HG03558 (cell line): ENCODE results near the gene DISC1.
"Not testable (repeated sequence)": the region's sequence is repeated elsewhere in the genome, so short reads cannot be mapped to it uniquely, and the experiment has no call there.

Experiments
- ATAC-seq: cut with Tn5 transposase; IDR thresholded peaks from one replicate; pipeline ENCODE4 v1.9.1; 2021; ENCODE audit warnings: moderate number of reproducible peaks; ENCODE audit not compliant: unreplicated experiment; ENCODE audit errors: extremely low read depth

Gene DISC1

DNA sequence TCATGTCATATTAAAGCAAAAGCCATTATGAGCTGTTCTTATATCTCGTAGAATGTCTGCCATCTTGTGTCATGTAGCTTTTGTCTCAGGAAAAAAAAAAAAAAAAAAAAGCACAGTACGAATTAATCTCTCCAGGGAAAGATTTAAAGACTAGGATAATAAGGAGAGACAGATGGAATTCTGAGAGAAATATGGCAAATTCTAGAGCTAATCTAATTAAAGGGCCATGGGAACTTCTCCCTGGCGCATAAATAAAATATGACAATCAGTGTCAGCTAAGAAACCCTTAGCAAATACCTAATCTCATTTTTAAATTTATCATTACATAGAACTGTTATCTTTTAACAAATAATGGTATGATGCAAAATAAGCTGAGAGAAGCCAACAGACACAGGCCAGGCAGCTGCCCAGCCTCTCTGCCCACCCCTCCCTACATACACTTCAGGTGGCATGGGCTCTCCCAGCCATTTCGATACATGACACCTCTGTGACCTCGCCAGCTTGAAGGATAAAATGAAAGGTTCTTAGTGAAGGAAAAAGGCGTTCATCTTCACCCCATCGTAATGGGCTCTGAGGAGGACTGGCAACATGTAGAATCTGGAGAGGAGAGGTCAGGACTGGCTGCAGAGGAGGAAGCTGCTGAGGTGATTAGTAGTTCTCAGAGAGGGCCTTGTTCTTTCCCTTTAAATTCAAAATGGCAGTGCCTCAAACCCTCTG is 39.8 kb downstream of the DISC1 start:
- no peak for ATAC-seq

DNA sequence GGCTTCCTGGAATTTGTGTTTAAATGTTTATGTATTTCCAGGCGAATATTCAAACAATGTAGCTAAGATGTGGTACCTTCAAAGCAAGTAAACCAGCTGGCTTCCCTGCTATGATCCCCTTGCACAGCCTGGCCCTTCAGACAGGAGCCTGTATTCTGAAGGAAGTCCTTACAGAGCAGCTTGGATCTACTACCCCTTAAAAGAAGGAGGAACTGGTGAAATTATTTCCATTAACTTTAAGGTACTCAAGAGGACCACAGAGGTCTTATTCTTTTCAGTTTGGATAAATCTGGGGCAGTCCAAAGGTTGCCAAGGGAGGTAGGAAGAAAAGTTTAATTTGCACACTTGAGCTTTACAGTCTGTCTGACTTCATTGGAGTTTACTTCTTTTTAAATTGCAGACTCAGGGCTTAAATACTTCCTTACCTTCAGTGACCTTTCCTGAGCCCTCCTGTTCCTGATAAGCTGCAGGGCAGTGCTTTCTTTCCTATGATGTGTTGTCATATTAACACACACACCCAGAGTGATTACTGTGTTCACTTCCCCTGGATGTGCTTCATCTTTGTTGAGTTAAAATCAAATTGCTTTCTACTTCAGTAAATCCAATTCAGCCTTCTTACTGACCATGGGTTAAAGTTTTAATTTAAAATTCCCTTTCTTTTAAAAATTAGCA is 40.5 kb downstream of the DISC1 start:
- no peak for ATAC-seq

DNA sequence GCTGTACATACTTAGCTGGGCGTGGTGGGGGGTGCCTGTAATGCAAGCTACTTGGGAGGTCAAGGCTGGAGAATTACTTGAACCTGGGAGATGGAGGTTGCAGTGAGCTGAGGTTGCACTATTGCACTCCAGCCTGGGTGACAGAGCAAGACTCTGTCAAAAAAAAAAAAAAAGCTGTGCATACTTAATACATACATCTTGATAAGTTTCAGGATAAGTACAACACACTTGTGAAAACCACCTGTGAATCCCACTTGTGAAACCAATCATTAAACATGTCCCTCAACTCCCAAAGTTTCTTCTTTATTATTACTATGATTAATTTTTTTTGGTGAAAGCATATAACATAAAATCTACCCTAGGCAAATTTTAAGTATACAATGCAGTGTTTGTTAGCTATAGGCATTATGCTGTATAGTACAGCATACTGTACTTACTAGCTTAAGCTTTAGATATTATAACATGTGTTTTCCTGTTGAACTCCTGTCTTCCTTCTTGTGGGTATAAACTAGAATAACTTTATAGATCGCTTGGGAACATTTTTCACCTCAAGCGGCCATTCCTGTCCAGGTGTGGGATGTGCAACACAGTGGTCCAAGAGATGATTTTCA is 41.4 kb downstream of the DISC1 start:
- no peak for ATAC-seq

DNA sequence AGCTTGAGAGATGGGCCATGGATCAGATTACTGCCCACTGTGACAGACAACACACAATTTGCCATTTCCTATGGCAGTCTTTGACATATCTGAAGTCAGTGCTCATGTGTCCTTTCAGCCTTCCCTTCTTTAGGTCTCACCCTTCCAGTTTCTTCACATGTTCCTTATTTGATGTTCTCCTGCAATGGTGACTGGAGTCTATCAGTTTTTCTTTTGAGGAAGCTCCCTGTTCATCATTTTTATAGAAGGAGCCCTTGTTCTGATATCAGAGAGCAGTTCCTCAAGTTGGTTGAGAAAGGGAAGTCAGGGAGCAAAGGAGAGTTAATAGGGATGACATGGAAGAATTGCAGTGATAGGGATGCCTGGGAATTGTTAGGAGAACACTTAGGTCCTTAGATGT is 42.2 kb downstream of the DISC1 start:
- ATAC-seq = no peak

DNA sequence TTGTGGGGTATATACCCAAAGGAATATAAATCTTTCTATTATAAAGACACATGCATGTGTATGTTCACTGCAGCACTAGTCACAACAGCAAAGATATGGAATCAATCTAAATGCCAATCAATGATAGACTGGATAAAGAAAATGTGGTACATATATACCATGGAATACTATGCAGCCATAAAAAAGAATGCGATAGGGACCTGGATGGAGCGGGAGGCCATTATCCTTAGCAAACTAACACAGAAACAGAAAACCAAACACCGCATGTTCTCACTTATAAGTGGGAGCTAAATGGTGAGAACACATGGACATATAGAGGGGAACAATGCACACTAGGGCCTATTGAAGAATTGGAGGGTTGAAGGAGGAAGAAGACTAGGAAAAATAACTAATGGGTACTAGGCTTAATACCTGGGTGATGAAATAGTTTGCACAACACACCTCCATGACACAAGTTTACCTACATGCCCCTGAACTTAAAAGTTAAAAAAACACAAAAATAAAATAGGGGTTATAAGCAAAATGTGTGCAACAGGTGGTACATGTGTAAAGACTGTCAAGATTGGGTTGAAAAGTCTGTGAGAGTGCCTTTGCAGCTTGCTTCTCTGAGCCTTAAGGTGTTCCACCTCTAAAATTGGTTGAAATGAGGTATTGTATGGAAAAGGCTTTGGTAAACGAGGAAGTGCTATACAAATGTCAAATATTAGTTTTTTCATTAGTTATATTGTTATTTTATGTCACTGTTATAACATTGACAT is 43.5 kb downstream of the DISC1 start:
- ATAC-seq = not testable (repeated sequence)

DNA sequence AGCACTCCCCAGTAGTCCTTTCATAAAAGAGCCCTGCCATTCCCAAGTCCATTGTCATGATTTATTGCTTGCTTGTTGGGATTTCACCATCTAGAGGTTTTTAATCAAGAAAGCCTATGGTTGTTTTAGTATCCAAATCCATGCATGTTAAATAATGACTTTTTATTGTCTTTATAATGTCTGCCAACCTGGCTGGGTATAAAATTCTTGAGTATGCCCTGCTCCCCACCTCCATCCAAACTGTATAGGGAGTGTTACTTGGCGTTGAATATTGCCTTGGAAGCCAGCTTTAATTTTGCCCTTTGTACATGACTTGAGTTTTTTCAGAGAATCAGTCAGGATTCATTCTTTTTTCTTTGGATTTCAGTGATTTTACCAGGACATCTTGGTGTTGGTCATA is 44.2 kb downstream of the DISC1 start:
- ATAC-seq = no peak

DNA sequence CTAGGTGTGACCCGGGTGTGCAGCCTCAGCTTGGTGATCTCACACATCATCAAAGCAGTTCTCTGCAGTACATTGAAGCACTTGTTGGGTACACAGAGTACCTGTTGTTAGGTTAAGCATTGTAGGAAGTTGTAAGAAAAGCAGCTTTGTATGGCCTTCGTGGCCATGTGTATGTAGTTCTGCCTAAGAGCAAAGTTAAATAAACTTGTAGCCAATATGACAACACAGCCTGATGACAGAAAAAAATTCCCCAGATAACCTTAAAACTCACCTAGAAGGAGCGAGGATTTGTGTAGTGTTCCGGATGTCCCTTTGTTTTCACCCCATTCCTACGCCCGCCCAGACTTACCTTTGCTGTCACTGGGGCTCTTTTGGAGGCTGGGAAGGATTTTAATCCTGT is 48.0 kb downstream of the DISC1 start:
- ATAC-seq = no peak

DNA sequence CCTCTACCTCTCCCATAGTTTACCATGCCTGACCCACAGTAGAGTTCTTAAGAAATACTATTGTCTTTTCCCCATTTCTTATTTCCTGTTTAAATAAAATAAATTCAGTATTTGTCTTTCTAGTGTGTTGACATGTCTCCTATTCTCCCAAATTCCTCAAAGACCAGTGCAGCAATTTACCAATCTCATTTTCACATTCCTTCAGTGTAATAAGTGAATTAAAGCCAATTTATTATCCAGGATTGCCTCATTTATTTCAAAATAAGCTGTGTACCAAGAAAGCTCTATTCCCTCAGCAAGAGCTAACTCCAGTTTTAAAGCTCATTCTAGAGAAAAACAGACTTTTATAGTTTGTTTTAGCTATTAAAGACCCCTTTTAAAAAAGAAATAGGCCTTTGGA is 49.9 kb downstream of the DISC1 start:
- ATAC-seq = no peak

DNA sequence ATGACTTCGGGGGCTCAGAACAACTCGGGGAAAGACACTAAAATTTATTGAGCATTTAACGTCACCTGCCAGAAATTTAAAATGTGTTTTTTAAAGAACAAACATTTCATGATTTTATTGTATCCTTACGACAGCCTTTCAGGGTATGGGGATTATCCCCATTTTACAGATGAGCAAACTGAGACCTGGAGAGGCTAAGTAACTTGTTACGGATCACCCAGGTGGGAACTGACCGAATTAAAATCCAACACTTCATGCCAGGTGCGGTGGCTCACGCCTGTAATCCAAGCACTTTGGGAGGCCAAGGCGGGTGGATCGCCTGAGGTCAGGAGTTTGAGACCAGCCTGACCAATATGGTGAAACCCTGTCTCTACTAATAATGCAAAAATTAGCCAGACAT is 50.9 kb downstream of the DISC1 start:
- ATAC-seq = no peak

DNA sequence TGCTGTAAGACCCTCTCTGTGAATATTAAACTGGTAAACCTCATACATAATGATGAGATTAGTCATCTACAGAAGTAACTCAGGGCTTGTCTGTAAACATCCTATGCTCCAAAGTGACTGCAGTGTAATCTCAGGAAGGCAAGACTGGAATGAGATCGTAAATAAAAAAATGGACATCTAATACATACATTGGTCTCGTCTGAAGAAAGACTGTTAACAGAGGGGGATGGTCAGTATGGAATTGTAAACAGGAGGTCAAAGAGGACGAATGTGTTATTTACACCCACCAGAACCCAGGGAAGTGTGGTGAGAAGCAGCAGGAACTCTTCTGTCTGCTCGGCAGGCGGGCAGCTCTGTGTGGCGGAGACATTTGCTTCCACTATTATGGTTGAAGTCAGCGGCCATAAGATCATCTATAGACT is 51.4 kb downstream of the DISC1 start:
- no peak for ATAC-seq

DNA sequence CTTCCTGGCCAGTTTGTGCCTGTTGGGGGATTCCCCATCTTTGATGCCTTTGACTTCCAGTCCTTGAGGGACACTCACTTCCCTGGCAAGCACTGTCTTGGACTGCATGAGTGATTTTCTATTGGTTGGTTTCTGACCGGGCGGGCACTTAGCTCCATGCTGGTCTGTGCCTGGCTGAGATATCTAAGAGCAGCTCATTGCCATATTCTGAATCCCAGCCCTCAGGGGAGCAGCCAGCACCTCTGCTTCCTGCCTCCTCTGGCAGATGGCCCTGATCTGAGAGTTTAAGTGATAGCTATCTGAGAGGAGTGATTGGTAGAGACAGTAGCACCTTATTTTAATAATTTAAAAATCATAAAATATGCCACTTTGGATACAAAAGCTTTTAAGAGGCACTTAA is 52.5 kb downstream of the DISC1 start:
- ATAC-seq = no peak

DNA sequence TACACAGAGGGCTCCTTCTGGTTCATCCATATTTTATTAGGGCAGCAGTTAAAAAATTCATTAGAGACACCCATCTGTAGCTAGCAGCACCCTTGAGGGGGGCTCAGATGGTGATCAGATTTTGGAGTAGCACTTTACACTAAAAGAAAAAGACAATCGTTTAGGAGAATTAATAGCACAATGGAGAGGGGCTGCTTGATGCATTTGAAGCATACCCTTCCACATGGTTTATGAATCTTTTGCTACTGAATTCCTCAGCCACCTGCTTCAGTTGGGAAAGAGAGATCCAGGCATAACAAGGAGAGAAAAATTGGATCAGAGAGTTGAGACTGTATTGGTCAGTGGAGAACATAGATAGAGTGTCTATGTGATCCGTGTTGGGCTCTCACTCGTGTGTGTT is 54.4 kb downstream of the DISC1 start:
- no peak for ATAC-seq

DNA sequence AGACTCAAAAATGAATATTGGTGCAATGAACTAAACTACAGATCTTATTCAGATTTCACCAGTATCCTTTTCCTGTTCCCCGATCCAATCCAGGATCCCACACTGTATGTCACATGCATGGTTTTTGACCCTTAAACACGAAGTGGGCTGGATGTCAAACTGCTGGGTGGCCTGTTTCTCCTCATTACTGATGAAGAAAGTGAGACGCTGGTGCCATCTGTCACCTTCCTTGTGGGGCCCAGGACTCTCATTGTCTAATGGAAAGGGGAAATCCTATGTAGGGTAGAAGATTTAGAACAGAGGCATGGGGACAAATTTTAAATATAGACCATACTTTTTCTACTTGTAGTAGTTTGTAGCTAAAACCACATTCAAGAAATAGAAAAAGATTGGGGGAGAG is 56.2 kb downstream of the DISC1 start:
- ATAC-seq = no peak

DNA sequence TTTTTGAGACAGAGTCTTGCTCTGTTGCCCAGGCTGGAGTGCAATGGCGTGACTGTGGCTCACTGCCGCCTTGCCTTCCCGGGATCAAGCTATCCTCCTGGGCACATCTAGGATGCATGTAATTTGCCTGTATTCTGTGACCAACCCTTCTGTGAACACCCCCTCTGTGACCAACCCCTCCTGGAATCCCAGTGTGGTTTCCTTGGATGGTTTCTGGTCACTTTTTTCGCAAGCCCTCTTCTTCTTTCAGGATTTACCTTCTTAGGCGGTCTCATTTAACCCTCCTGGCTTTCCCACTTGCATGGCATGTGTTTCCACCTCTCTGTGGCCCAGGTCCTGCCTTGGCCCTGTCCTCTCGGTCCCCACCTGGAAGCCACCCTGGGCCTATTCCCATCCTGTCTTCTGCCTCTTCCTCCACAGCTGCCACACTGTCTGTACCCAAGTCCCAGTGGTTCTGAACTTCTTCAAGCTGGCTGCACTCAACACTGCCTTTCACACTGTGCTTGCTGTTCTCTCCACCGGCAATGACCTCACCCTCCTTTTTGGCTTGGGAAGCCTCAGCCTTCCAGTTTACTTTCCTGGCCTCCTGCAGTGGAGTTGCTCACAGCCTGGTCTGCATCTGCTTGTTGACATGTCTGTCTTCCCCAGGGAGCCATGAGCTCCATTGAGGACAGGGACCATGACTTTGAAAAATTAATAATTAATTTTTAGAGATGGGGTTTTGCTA is 57.0 kb downstream of the DISC1 start:
- ATAC-seq = no peak

DNA sequence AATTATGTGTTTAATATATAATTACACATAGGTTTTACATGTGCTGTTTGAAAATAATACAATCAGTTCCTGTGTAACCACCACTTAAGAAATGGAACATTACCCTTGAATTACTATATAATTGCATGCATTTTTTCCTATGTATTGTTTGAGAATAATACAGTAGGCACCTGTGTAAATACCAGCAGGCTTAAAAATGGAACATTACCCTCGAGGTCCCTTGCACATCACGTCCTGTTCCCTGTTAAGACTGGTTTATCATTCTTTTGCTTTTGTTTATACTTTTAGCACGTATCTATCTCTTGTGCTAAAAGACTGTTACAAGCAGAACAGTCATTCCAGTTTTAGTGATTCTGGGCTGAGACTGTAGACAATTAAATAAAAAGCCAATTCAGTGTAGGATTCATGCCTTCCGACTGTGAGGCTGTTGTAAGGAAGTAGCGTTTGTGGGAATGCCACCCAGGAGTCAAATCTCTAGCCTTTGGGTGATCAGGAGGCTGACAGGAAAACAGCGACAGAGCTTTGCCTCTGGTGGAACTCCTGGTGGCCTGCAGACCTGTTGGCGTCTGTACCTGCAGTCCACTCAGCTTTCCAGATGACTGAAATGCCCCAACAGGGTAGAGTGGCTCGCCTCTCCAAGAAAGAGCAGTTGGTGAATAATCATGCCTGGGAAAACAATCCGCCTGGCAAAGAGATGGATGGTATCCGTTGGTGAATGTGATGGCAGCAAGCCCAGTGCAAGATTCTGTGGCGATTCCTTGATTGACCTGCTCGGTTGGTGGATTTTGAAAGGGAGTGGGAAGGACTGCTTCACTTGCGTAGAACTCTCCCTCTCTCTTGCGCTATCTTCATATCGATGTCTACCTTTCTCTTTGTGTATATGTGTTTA is 58.0 kb downstream of the DISC1 start:
- ATAC-seq = no peak

DNA sequence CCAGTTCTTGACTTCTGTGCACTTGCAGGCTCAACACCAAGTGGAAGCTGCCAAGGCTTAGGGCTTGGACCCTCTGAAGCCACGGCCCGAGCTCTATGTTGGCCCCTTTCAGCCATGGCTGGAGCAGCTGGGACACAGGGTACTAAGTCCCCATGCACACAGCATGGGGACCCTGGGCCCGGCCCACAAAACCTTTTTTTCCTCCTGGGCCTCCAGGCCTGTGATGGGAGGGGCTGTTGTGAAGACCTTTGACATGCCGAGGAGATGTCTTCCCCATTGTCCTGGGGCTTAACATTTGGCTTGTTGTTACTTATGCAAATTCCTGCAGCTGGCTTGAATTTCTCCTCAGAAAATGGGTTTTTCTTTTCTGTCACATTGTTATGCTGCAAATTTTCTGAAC is 59.8 kb downstream of the DISC1 start:
- ATAC-seq = no peak

DNA sequence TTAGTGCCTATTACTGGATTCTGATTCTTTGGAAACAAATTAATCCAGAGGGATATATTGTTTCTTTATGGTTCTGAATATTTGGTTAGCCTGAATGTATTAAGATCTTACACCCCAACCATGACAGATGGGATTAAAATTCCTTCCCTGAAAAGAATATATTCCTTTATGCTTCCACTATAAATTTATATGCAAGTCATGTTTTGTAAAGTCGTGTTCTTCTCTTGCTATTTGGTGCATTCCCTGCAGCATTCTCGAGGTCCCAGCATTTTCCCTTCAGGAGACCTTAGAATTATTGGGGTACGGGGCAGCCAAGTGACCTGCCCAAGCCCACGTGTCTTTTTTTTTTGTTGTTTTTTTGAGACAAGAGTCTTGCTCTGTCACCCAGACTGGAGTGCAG is 62.4 kb downstream of the DISC1 start:
- no peak for ATAC-seq

DNA sequence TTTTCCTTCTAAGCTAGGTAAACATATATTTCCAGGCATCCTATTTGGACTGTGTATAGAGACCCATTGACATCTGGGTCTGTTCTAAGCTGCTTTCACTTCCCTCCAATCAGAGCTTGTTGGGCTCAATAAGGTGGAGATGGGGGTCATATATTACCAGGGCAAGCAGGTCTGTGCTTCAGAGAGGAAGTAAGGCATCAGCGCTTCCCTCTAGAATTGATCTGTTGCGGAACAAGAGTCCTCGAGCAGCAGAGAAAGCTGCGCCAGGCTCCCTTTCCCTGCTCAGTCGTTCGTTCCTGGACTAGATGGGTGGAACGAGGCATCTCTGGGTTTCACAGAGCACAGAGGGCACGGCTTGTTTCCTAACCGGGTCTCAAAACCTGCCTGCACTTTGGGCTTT is 63.5 kb downstream of the DISC1 start:
- ATAC-seq = no peak

DNA sequence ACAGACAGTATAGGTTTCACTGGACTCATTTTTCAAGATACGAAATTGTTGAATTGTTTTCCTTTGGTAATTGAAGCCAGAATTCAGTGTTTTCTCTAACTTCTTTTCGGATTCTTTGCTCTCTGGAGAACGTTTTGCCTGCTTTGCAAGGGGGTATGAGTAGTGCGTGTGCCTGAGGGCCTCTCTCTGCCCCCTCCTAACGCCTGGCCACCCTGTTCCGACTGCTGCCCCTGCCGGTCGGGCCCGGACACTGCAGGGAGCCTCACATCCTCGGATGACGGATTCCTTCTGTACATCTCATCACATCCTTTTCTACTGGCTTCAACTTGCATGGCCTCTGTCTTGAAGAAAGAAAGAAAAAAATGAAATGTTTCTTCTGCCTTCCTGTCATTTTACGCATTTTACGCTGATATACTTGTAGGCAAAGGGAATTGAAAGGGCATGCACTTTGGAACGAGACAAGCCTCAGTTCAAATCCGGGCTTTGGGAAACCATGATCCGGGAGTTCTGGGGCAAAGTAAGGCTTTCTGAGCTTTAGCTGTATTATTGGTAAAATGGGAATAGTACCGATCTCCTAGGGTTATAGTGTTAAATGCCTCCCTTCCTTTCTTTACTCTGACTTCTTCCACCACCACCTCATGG is 65.1 kb downstream of the DISC1 start:
- no peak for ATAC-seq
